Small intestine (tissue), 7 donors: ENCODE measurements around the gene RIT1. TPM values are rescaled to one million over a fixed set of nuclear protein-coding genes. Genes with fewer than 3 reads are reported as not detected.
A peak's percentile ranks its signal among the peaks of the same experiment; 100 is the strongest.
"Not testable (repeated sequence)": the region's sequence is repeated elsewhere in the genome, so short reads cannot be mapped to it uniquely, and the experiment has no call there.

Experiments
- DNase-seq, 2 donors: peaks; one replicate each; pipeline versions ENCODE4 v3.0.0 to v3.0.0-alpha.2; 2013
- FAIRE-seq: peaks from 2 replicates; lab custom pipeline; 2012; peaks lifted over from hg19 to GRCh38; lab: Jason Lieb, UNC
- H3K27ac ChIP-seq, 3 donors: one replicate each; pipeline ENCODE4 v1.5.1; 2013; ENCODE audit warnings: low read length in 2 of 3, mild to moderate bottlenecking in 2 of 3, control low read depth in 1 of 3, inconsistent platforms in 1 of 3, low read depth in 1 of 3, moderate library complexity in 1 of 3
- H3K27me3 ChIP-seq, 3 donors: one replicate each; pipeline ENCODE4 v1.6.1; 2013; ENCODE audit warnings: low read length in 3 of 3, inconsistent platforms in 1 of 3; ENCODE audit not compliant: control insufficient read depth in 3 of 3, insufficient read depth in 3 of 3
- H3K36me3 ChIP-seq, 3 donors: one replicate each; pipeline ENCODE4 v1.6.1; 2013; ENCODE audit warnings: low read length in 3 of 3, inconsistent platforms in 1 of 3, low read depth in 1 of 3, mild to moderate bottlenecking in 1 of 3, moderate library complexity in 1 of 3; ENCODE audit not compliant: control insufficient read depth in 3 of 3, insufficient read depth in 2 of 3
- H3K4me1 ChIP-seq, 3 donors: one replicate each; pipeline ENCODE4 v1.6.1; 2013; ENCODE audit warnings: low read length in 2 of 3, inconsistent platforms in 1 of 3, low read depth in 1 of 3, mild to moderate bottlenecking in 1 of 3, moderate library complexity in 1 of 3; ENCODE audit not compliant: control insufficient read depth in 3 of 3, insufficient read depth in 2 of 3
- H3K4me3 ChIP-seq, 3 donors: one replicate each; pipeline ENCODE4 v1.5.1; 2013; ENCODE audit warnings: low read length in 3 of 3, control low read depth in 1 of 3, inconsistent platforms in 1 of 3, low read depth in 1 of 3, mild to moderate bottlenecking in 1 of 3, moderate library complexity in 1 of 3
- H3K9me3 ChIP-seq, 2 donors: one replicate each; pipeline ENCODE4 v1.6.1; 2013; ENCODE audit warnings: low read depth in 1 of 2, low read length in 1 of 2; ENCODE audit not compliant: control insufficient read depth in 2 of 2, insufficient read depth in 1 of 2
- WGBS, 3 donors: extraction: QIAGEN DNeasy Blood & Tissue Kit; methylation state at CpG; one replicate each; pipeline ENCODE4 v1.1.7; 2013; 5-methylcytosine and 5-hydroxymethylcytosine counted together
- polyA plus RNA-seq, 4 donors: library from polyadenylated mRNA; stranded (reverse) in 3 of 4; unstranded in 1 of 4; fragments of 200-250 nt in 3 of 4; fragments of 120-200 nt in 1 of 4; gene quantifications; one replicate each; pipeline versions ENCODE4 v1.2.1 to v1.2.3, GENCODE V29; 2013
- donor health status: healthy with polysubstance abuse.
- donor health status: control.
- donor health status: control.
- donor health status: Bipolar disorder and iron deficiency.
- donor health status: healthy.

Gene RIT1
- polyA plus RNA-seq, 4 donors: 9.7 to 57.8 (median 11.7) TPM

GRCh38 chr1:155931332-155932038, 20.3 kb upstream of the RIT1 start:
- no peaks in the 10 kb centered on the region for H3K27me3 ChIP-seq
- 15 to 56% (median 42%) methylated on average over 7 of the region's 7 CpGs for WGBS, 3 donors
- H3K27ac ChIP-seq: peak overlapping the region in 2 of 3 donors; percentile 16 to 37
- H3K4me3 ChIP-seq: peak overlapping the region in 1 of 3 donors; percentile 28
- peaks cover 3 to 14% (median 13%) of the 10 kb centered on the region in 3 donors for H3K4me1 ChIP-seq
- H3K9me3 ChIP-seq: no peaks in the 10 kb centered on the region
- DNase-seq: peak in 1 of 2 donors; percentile 73
- H3K36me3 ChIP-seq: peaks cover 11 to 44% (median 12%) of the 10 kb centered on the region in 3 donors
- no peak for FAIRE-seq

- Histone ChIP-seq H3K4me1 (peaks cover 3 to 14% (median 13%) of the 10 kb centered on the region in 3 donors), H3K4me3 (peak overlapping the region in 1 of 3 donors; percentile 10), H3K27ac (peak overlapping the region in 2 of 3 donors; percentile 37 to 54), H3K36me3 (peaks cover 14 to 48% (median 14%) of the 10 kb centered on the region in 3 donors)
- H3K9me3 ChIP-seq, H3K27me3 ChIP-seq, DNase-seq, FAIRE-seq: not testable (repeated sequence)
- 19 to 60% (median 30%) methylated on average over 10 of the region's 10 CpGs for WGBS, 3 donors
These were observed 19.6 kb upstream of the RIT1 start for GRCh38 chr1:155930725-155931124.

- FAIRE-seq (no peak), DNase-seq (peak in 1 of 2 donors; percentile 78)
- WGBS, 3 donors: 18 to 53% (median 33%) methylated on average over 5 of the region's 5 CpGs
- Histone ChIP-seq H3K27me3 (no peaks in the 10 kb centered on the region), H3K27ac (no peak overlapping the region), H3K9me3 (no peaks in the 10 kb centered on the region), H3K4me1 (peaks cover 3 to 14% (median 13%) of the 10 kb centered on the region in 3 donors), H3K4me3 (no peak overlapping the region), H3K36me3 (peaks cover 17 to 64% (median 19%) of the 10 kb centered on the region in 3 donors)
These were observed 17.9 kb upstream of the RIT1 start for GRCh38 chr1:155929057-155929456.

- H3K27ac ChIP-seq: peak overlapping the region in 2 of 3 donors; percentile 24 to 55
- H3K4me1 ChIP-seq: no peaks in the 10 kb centered on the region
- H3K9me3 ChIP-seq: no peaks in the 10 kb centered on the region
- no peak overlapping the region for H3K4me3 ChIP-seq
- FAIRE-seq (no peak), DNase-seq (peak in 1 of 2 donors; percentile 87)
- H3K27me3 ChIP-seq: no peaks in the 10 kb centered on the region
- 54 to 86% (median 65%) methylated on average over 2 of the region's 2 CpGs for WGBS, 3 donors
- H3K36me3 ChIP-seq: peaks cover 24 to 64% (median 27%) of the 10 kb centered on the region in 3 donors
These were observed 14.4 kb upstream of the RIT1 start for GRCh38 chr1:155925506-155925905.

- 86 to 98% (median 89%) methylated on average over 3 of the region's 3 CpGs for WGBS, 3 donors
- Histone ChIP-seq H3K4me3 (no peak overlapping the region), H3K36me3 (peaks cover 29 to 59% (median 30%) of the 10 kb centered on the region in 3 donors), H3K27me3 (no peaks in the 10 kb centered on the region), H3K4me1 (no peaks in the 10 kb centered on the region), H3K27ac (no peak overlapping the region), H3K9me3 (no peaks in the 10 kb centered on the region)
- DNase-seq (no peak), FAIRE-seq (no peak)
These were observed 9.6 kb upstream of the RIT1 start for GRCh38 chr1:155920717-155921116.

- no peak overlapping the region for H3K27ac ChIP-seq
- 97 to 100% (median 100%) methylated on average over 2 of the region's 2 CpGs for WGBS, 3 donors
- DNase-seq (no peak), FAIRE-seq (no peak)
- H3K27me3 ChIP-seq: no peaks in the 10 kb centered on the region
- H3K9me3 ChIP-seq: no peaks in the 10 kb centered on the region
- peaks cover 23 to 59% (median 33%) of the 10 kb centered on the region in 3 donors for H3K36me3 ChIP-seq
- no peaks in the 10 kb centered on the region for H3K4me1 ChIP-seq
- H3K4me3 ChIP-seq: no peak overlapping the region
These were observed 8.7 kb upstream of the RIT1 start for GRCh38 chr1:155919801-155920200.

- Histone ChIP-seq H3K4me1 (no peaks in the 10 kb centered on the region), H3K4me3 (no peak overlapping the region), H3K27me3 (no peaks in the 10 kb centered on the region), H3K9me3 (no peaks in the 10 kb centered on the region), H3K27ac (no peak overlapping the region), H3K36me3 (peaks cover 26 to 52% (median 40%) of the 10 kb centered on the region in 3 donors)
- FAIRE-seq (no peak), DNase-seq (no peak)
- WGBS, 3 donors: 55 to 74% (median 69%) methylated on average over 3 of the region's 3 CpGs
These were observed 7.5 kb upstream of the RIT1 start for GRCh38 chr1:155918660-155919059.

GRCh38 chr1:155913969-155914757, 3.0 kb upstream of the RIT1 start:
- Histone ChIP-seq H3K4me1 (peaks cover 0 to 4% (median 0%) of the 10 kb centered on the region in 3 donors), H3K36me3 (peaks cover 11 to 36% (median 34%) of the 10 kb centered on the region in 3 donors), H3K27me3 (no peaks in the 10 kb centered on the region), H3K27ac (no peak overlapping the region), H3K9me3 (no peaks in the 10 kb centered on the region), H3K4me3 (no peak overlapping the region)
- DNase-seq: no peak
- FAIRE-seq: no peak
- 64 to 71% (median 68%) methylated on average over 6 of the region's 6 CpGs for WGBS, 3 donors
